ENCODE results near the gene SRGAP2C.
A peak's percentile ranks its signal among the peaks of the same experiment; 100 is the strongest.
"Not testable (repeated sequence)": the region's sequence is repeated elsewhere in the genome, so short reads cannot be mapped to it uniquely, and the experiment has no call there.

Gene SRGAP2C

DNA sequence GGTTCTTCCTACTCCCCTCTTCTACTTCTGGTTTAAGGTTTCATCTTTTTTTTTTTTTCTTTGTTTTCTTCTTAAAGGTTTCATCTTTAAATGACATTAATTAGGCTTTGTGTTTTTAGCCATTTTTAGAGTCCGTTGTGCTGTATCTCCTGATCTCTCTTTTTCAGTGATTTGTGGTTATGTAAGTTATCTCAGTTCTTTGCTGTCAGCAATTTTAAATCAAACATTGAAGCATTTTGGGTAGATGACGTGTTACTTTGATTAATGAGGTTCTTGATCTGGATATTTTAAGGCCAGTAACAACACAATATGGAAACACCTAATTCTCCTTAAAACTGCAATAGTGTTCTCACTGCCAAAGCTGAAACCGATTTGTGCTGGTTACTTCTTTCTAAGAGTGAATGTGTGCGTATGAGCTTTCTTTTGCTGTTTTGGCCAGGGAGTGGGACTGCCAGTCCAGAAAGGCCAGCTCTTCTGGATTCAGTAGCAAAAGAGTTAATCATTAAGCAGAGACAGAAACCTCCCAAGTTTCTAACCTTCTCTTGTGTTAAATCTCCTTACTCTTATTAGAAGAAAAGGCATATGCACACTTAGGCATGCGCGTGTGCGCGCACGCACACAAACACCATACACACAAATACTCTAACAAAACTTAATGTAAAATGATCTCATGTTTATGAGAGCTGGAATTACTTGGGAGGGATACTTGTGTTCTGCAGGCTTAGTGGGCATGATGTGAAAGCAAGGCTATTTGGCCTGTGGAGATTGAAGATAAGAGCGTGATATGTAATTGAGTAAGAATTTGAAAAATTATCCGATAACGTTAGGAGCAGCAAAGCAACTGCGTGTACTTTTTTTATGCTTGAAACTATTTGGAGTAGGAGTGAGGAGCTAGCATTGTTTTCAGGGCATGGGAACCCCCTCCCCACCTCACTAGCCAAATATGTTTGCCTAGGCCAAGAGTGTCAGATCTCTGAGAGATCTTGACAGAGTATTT lies 16.5 kb downstream of the SRGAP2C start:
- H3K36me3 ChIP-seq (replicated peaks); in situ Hi-C loops (cut with HindIII; ENCODE audit: low pct_ligation_motif_present, low sequenced_read_pairs); H3K4me3 ChIP-seq (ENCODE audit: low read depth, low read length); H3K27me3 ChIP-seq (replicated peaks): not testable (repeated sequence)
- peak overlapping the region; percentile 53 for H3K27ac ChIP-seq
- peak; percentile 70 for DNase-seq

DNA sequence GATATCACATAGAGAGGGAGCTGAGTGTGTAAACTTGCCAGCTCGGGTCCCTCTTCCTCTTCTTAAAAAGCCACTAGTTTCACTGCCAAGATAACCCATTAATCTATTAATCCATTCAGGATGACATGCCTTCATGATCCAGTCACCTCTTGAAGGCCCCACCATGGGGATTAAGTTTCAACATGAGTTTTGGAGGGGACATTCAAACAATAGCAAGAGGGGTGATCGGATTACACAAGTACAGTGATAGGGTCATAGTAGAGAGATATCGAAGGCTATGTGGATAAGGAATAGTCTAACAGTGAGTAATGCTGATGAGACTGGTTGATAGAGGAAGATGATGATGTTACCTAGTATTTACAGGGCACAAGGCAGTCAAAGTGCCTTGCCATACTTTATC lies 18.2 kb downstream of the SRGAP2C start:
- H3K36me3 ChIP-seq (replicated peaks); H3K4me3 ChIP-seq (ENCODE audit: low read depth, low read length); H3K27ac ChIP-seq; H3K27me3 ChIP-seq (replicated peaks); in situ Hi-C loops (cut with HindIII; ENCODE audit: low pct_ligation_motif_present, low sequenced_read_pairs): not testable (repeated sequence)
- DNase-seq: peak; percentile 5

DNA sequence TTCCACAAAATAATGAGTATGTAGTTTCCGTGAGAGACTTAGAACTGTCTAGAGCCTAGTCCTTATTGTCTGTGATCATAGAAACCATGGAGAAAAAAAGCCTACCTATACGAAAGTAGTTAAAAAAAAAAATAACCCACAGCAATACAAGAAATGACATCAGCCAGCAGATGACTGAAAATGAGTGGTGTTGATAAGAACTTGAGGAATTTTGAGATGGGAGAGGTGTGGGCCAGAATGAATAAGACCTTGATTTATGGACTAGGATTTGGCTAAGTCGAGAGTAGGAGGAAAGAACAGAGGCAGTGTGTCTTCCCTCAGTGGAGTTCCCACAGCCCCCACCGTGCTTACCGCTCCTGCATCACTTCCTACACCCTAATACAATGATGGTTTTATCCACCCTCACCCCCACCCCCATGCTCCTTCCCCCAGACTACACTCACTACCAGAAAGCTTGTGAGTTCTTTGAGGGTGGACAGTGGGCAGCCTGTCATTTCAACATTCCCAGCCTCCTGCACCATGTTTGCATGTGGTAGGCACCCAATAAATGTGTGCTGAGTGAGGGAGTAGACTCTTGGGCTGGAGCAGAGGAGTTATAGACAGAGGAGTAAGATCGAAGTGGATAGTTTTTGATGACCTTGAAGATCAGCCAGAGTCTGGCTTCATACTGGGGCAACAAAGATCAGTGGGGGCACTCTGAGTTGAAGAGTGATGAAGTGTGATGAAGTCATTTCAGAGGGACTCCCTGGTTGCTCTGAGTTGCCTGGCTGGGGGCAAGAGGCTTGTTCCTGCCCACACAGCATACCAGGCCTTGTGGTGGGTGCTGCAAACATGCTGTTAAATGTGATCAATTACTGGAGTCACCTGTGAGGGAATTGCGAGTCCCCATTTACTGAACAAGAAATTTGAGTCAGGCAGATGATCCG lies 21.3 kb downstream of the SRGAP2C start:
- H3K36me3 ChIP-seq (replicated peaks); H3K4me3 ChIP-seq (ENCODE audit: low read depth, low read length); H3K27me3 ChIP-seq (replicated peaks); H3K27ac ChIP-seq; in situ Hi-C loops (cut with HindIII; ENCODE audit: low pct_ligation_motif_present, low sequenced_read_pairs): not testable (repeated sequence)
- DNase-seq: peak; percentile 10

DNA sequence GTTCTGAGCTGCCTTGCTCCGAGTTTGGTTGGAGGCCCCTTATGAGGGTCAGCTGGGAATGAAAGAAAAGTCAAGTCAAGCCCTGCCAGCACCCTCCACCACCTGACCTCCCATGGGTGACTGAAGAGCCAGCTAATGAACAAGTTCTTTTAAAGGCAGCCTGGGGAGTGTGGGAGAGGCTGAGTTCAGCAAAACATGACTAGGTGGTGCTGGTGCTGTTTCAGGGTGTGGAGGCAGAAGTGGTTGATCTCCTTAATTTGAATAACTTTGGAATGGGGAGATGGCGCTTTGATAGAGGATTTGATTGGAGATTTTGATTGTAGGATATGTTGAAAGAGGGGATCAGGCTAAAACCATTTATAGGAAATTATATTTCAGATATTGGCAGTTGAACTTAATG lies 22.6 kb downstream of the SRGAP2C start:
- DNase-seq; H3K27ac ChIP-seq; in situ Hi-C loops (cut with HindIII; ENCODE audit: low pct_ligation_motif_present, low sequenced_read_pairs); H3K36me3 ChIP-seq (replicated peaks); H3K27me3 ChIP-seq (replicated peaks); H3K4me3 ChIP-seq (ENCODE audit: low read depth, low read length): not testable (repeated sequence)

DNA sequence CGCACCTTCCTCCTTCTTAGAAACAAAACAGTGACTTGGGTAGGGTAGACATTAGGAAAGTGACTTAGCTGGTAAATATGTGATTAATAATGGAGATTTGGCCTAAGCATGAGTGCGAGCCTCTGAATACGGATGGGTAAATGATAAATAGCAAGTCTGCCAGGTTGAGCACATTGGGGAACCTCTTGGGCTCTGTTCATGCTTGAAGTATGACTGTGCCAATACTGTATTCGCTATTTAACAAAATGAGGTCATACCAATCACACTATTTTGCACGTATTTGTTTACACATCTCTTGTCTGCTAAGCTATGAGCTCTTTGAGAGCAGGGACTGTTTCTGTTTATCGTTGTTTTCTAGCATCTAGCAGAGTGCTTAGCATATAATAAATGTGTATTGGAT lies 23.6 kb downstream of the SRGAP2C start:
- H3K4me3 ChIP-seq (ENCODE audit: low read depth, low read length); H3K36me3 ChIP-seq (replicated peaks); H3K27ac ChIP-seq; H3K27me3 ChIP-seq (replicated peaks); DNase-seq; in situ Hi-C loops (cut with HindIII; ENCODE audit: low pct_ligation_motif_present, low sequenced_read_pairs): not testable (repeated sequence)

DNA sequence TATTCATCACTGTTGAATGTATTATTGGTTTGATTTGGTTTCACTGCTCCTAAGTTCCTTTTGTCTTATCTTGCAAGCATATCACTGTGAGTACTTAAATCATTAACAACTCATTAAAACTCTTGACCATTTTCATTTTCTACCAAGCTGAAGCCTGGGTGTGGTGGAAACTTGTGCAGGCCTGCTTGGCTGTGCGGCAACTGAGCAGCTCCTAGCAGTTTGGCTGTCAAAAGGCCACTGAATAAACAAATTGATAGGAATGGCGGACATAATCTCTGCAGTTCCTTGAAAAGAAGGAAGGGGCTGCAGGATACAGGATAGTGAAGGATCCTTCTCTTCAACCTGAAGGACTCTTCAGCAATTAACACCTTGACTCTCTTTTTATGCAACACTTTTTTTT lies 26.0 kb downstream of the SRGAP2C start:
- H3K27me3 ChIP-seq (replicated peaks); H3K36me3 ChIP-seq (replicated peaks); H3K27ac ChIP-seq; DNase-seq; in situ Hi-C loops (cut with HindIII; ENCODE audit: low pct_ligation_motif_present, low sequenced_read_pairs); H3K4me3 ChIP-seq (ENCODE audit: low read depth, low read length): not testable (repeated sequence)

DNA sequence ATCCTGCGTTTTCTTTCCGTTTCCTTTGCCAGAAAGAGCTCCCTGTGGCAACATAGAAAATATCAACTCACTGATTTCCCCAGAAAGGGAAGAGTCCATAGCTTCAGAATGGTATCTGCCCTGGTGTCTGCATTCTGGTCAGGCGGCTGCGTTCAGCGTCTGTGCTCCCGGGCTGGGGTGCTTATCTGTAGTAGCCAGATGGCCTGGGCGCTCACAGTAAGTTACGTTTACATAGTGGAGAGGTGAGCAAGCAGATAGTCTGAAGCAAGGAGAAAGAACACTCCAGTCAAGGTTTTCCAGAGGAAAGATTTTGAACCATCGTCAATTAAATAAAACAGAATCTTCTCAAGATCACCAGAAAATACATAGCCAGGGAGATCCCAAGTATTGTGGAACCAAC lies 28.7 kb downstream of the SRGAP2C start:
- H3K36me3 ChIP-seq (replicated peaks); H3K4me3 ChIP-seq (ENCODE audit: low read depth, low read length); in situ Hi-C loops (cut with HindIII; ENCODE audit: low pct_ligation_motif_present, low sequenced_read_pairs); H3K27ac ChIP-seq; H3K27me3 ChIP-seq (replicated peaks); DNase-seq: not testable (repeated sequence)

DNA sequence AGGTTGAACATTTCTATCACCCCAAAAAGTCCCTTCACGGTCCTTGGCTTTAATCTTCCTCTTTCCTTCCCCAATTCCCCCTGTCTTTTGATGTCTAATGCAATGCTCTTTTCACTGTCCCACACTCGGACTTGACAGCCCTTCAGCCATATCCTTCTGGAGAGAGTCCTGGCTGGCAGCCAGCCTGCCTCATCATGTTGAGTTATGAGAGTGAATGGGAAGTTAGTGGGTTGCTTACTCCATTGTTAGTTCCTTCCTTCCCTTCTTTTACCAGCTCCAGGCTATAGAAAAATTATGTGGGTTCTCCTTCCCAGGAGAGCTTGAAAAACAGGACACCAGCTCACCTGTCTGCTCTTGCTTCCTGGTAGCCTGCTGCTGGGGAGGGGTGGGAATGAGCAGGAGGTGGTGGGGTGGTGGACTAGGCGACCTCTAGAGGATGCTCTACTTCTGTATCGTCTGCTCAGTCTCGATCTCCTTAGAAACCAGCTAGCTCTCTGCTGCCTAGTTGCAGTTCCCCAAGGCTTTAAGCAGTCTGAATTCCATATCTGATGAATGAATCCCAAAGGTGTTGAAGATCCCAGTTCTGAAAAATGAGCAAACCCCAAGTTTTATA lies 29.9 kb downstream of the SRGAP2C start:
- H3K36me3 ChIP-seq (replicated peaks); H3K27me3 ChIP-seq (replicated peaks); DNase-seq; in situ Hi-C loops (cut with HindIII; ENCODE audit: low pct_ligation_motif_present, low sequenced_read_pairs); H3K4me3 ChIP-seq (ENCODE audit: low read depth, low read length); H3K27ac ChIP-seq: not testable (repeated sequence)

DNA sequence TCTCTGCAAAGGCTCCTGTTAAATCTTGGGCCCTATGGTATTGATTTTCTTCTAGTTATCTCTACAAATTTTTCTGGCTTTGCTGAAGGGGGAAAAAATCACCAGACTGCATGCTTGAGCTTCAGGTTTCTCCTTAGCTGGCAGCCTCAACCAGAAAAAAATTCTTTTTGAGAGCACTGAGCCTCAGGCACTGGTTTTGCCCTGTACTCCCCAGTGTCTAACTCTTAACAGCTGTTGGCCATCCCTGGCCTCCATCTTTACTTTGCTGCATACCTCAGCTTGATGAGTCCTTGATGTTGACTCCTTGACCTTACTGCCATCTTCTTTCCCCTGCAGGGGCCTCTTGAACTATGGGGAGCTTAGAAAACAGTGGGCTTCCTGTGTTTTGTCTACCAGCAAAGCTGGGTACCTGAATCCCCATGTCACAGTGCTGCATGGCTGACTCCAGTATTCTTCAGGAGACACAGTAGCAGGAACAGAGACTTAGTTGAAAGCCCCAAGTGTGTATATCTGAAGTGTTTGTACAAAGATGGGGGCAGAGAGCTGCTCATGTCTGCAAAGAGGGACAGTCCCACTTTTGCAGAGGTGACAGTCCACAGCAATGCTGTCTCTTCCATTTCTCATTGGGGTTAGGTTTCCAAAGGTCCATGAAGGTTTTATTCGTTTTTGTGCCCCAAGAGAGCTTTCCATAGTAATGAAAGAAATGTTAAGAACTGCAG lies 31.1 kb downstream of the SRGAP2C start:
- H3K27me3 ChIP-seq (replicated peaks); H3K4me3 ChIP-seq (ENCODE audit: low read depth, low read length); H3K27ac ChIP-seq; DNase-seq; H3K36me3 ChIP-seq (replicated peaks); in situ Hi-C loops (cut with HindIII; ENCODE audit: low pct_ligation_motif_present, low sequenced_read_pairs): not testable (repeated sequence)

DNA sequence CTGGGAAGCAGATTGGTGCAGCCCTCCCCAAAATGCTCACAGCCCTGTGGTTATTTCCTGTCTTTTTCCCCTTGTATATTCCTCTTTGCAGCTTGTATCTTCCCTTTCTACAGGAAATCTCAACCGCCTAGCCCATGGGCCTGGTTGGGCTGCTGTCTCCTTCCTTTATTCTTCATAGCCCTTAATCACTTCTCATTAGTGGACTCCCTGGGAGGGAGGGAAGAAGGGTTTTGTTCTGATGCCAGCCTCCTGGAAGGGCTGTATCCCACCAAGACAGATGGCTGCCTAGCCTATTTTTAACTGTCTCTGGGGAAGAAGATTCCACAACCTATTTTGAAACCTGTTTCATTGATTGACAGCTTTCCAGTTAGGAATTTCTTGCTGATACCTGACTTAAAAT lies 31.9 kb downstream of the SRGAP2C start:
- DNase-seq; H3K36me3 ChIP-seq (replicated peaks); in situ Hi-C loops (cut with HindIII; ENCODE audit: low pct_ligation_motif_present, low sequenced_read_pairs); H3K27ac ChIP-seq; H3K4me3 ChIP-seq (ENCODE audit: low read depth, low read length); H3K27me3 ChIP-seq (replicated peaks): not testable (repeated sequence)

DNA sequence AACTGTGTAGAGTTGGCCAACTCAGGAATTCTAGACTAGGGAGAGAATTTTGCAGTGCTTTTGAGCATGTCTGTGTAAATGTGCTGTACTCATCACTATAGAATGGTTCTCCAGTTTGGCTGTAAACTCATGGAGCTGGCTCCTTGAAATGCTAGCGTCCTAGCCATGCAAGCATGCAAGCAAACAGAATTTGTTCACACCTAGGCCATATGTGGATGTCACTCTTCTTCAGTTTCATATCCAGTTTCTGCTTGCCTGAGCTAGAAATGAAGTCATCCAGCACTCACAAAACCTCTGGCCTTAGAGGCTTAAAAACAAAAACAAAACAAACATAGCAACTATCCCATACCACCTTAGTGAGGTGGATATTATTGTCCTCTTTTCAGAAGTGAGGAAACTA lies 37.0 kb downstream of the SRGAP2C start:
- in situ Hi-C loops (cut with HindIII; ENCODE audit: low pct_ligation_motif_present, low sequenced_read_pairs); H3K36me3 ChIP-seq (replicated peaks); DNase-seq; H3K27ac ChIP-seq; H3K27me3 ChIP-seq (replicated peaks); H3K4me3 ChIP-seq (ENCODE audit: low read depth, low read length): not testable (repeated sequence)

DNA sequence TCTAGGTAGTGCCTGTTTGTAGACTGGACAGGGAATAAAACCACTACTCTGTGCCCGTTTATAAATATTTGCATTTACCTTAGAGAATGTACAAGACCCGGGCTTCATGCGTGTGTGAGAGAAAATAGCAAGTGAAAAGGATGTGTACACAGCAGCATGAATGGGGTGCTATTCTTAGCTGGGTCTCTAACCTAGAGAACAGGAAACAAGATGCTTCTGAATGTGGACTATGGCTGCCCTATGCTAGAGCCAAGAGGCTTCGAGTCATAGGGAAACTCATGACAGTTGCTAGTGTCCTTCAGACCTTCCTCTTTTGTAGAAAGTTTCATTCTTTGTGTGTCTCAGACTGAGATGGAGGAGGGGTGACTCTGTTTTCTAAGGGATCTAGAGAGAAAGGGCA lies 39.9 kb downstream of the SRGAP2C start:
- H3K4me3 ChIP-seq (ENCODE audit: low read depth, low read length); H3K27ac ChIP-seq; H3K36me3 ChIP-seq (replicated peaks); H3K27me3 ChIP-seq (replicated peaks); DNase-seq; in situ Hi-C loops (cut with HindIII; ENCODE audit: low pct_ligation_motif_present, low sequenced_read_pairs): not testable (repeated sequence)

DNA sequence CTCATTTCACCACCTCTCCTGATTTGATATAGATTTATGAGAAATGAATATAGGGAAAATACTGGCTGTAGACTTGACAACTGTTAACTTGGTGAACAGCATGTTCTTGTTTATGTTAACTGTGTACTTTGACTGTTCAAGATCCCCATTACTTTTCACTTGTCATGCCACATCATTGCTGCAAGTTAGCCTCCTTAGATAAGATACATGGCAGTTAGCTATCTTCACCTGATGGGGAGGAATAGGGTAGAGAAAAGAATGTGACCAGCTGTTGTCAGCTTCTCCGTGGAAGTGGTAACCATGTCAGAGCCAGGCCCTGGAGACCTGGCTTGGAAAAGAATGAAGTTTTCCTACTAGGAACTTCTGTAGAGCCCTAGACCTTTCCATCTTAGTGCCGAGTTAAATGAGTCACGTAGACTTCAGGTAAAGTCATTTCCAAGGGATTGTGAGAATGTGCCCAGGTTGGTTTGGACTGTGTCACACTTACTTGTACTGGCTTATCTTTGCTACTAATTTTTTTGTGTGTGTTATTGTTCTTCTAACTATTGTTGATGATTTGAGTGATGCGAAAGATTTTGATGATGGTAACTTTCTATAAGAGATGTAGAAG lies 41.6 kb downstream of the SRGAP2C start:
- H3K4me3 ChIP-seq (ENCODE audit: low read depth, low read length); in situ Hi-C loops (cut with HindIII; ENCODE audit: low pct_ligation_motif_present, low sequenced_read_pairs); DNase-seq; H3K36me3 ChIP-seq (replicated peaks); H3K27me3 ChIP-seq (replicated peaks); H3K27ac ChIP-seq: not testable (repeated sequence)
